OCI-LY7 (cell line): Measurements from ENCODE around the gene TTC33. TPM values are rescaled to one million over a fixed set of nuclear protein-coding genes. Genes with fewer than 3 reads are reported as not detected.
A peak's percentile ranks its signal among the peaks of the same experiment; 100 is the strongest.

Experiments
- BruUV-seq: library from RNA; stranded (reverse); fragments of 400-500 nt; replicated peaks from 2 replicates; lab custom pipeline; 2021; lab: Mats Ljungman, UMichigan
- CTCF ChIA-PET: fragments of 300-600 bp; sonication (Branson Sonifier 250); formaldehyde crosslinking; loops from one replicate; lab custom pipeline; 2022; ENCODE audit warnings: antibody characterized with exemption; ENCODE audit not compliant: unreplicated experiment; lab: Charles Lee
- POLR2A ChIA-PET: fragments of 300-600 bp; sonication (Branson Sonifier 250); formaldehyde crosslinking; loops from one replicate; lab custom pipeline; 2022; ENCODE audit warnings: antibody characterized with exemption; lab: Charles Lee
- DNase-seq: peaks from one replicate; pipeline ENCODE4 v3.0.0-alpha.2; 2015; ENCODE audit warnings: low spot score
- H2AFZ ChIP-seq: fragments of 200-600 bp; sonication (generic), shearing (Covaris generic); 2 replicates; pipeline ENCODE4 v1.6.1; 2014; ENCODE audit warnings: mild to moderate bottlenecking, antibody characterized with exemption, low read length, moderate library complexity
- H3K27ac ChIP-seq: fragments of 200-600 bp; sonication (generic); 2 replicates; pipeline ENCODE4 v1.5.1; 2014; ENCODE audit warnings: mixed run types, low read depth, mild to moderate bottlenecking, moderate library complexity, low read length, inconsistent platforms; ENCODE audit not compliant: poor library complexity, severe bottlenecking
- H3K36me3 ChIP-seq: fragments of 200-600 bp; sonication (generic); 2 replicates; pipeline ENCODE4 v1.6.1; 2014; ENCODE audit warnings: mild to moderate bottlenecking, antibody characterized with exemption, low read length, moderate library complexity, mixed read lengths; ENCODE audit not compliant: insufficient read depth
- H3K4me1 ChIP-seq: fragments of 200-600 bp; sonication (generic); 2 replicates; pipeline ENCODE4 v1.5.1; 2014; ENCODE audit warnings: mild to moderate bottlenecking, low read length; ENCODE audit not compliant: insufficient read depth, poor library complexity, severe bottlenecking
- H3K4me2 ChIP-seq: fragments of 200-600 bp; sonication (generic); 2 replicates; pipeline ENCODE4 v1.6.1; 2014; ENCODE audit warnings: mild to moderate bottlenecking, low read length
- H3K4me3 ChIP-seq: fragments of 200-600 bp; sonication (generic); 2 replicates; pipeline ENCODE4 v1.5.1; 2014; ENCODE audit warnings: mild to moderate bottlenecking, low read depth, low read length; ENCODE audit not compliant: poor library complexity, severe bottlenecking
- H3K79me2 ChIP-seq: fragments of 200-600 bp; sonication (generic); 2 replicates; pipeline ENCODE4 v1.6.1; 2016; ENCODE audit warnings: low read depth, mild to moderate bottlenecking, low read length, moderate library complexity, mixed read lengths; ENCODE audit not compliant: insufficient read depth
- H3K9me2 ChIP-seq: fragments of 200-600 bp; sonication (generic); 2 replicates; pipeline ENCODE4 v1.6.1; 2016; ENCODE audit warnings: mild to moderate bottlenecking, low read length, mixed read lengths; ENCODE audit not compliant: insufficient read depth
- H3K9me3 ChIP-seq: fragments of 200-600 bp; sonication (generic); 2 replicates; pipeline ENCODE4 v1.6.1; 2014; ENCODE audit warnings: mild to moderate bottlenecking, mixed run types, low read length, mixed read lengths
- H4K20me1 ChIP-seq: fragments of 200-600 bp; sonication (generic); 2 replicates; pipeline ENCODE4 v1.6.1; 2014; ENCODE audit warnings: mild to moderate bottlenecking, antibody characterized with exemption, low read length, moderate library complexity, mixed read lengths; ENCODE audit not compliant: insufficient read depth
- EZH2phosphoT487 ChIP-seq: fragments of 200-600 bp; sonication (generic); IDR thresholded peaks from 2 replicates; pipeline ENCODE4 v1.6.1; 2018; ENCODE audit warnings: low read depth, borderline replicate concordance, mild to moderate bottlenecking, mixed run types, antibody characterized with exemption, low read length, moderate library complexity, mixed read lengths
- intact Hi-C: fragments of 100-400 bp; cut with micrococcal nuclease; formaldehyde crosslinking; loops from one replicate; pipeline ENCODE4 v1.10.0; 2022; ENCODE audit not compliant: unreplicated experiment
- total RNA-seq, 2 experiments: library from RNA; depleted of rRNA in 1 of 2; stranded (reverse); fragments of >200 nt in 1 of 2; shearing (Covaris generic) in 1 of 2; gene quantifications; 2 replicates each; pipeline ENCODE4 v1.2.3, GENCODE V29; 2014 to 2022
- TF ChIP-seq, protein P1 (sequence below): fragments of 200-600 bp; sonication (generic); conservative IDR thresholded peaks from 2 replicates; pipeline ENCODE4 v1.5.1; 2014; ENCODE audit warnings: mild to moderate bottlenecking, antibody characterized with exemption, low read length, moderate library complexity, mixed read lengths

Gene TTC33
- total RNA-seq, 2 experiments from 2014 or later = 15.9 to 20.5 TPM

DNA sequence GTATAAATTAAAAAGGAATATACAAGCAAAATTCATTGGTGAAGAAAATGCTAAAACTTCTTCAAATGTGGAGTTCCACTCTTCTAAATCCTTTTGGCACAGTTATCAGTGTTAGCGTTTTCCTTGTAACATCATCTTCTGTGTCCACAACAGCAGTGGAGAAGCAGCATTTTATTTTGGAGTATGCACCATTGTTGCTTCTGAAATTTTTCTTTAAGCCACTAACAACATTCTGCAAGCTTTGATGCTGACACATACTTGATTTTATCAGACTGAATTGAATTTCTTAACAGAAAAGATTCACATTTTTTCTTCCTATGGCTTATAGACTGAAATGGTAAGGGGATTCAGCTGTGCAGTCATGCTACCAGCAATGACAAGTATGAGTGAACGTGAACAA is 136.8 kb downstream of the TTC33 start:
- intact Hi-C loops = no loop called here
- Histone ChIP-seq H2AFZ (no peak overlapping the region), H3K9me3 (no peaks in the 10 kb centered on the region), H3K4me1 (no peaks in the 10 kb centered on the region), H3K9me2 (no peaks in the 10 kb centered on the region), H3K36me3 (no peaks in the 10 kb centered on the region), H3K79me2 (no peaks in the 10 kb centered on the region), H3K4me3 (no peak overlapping the region), H3K4me2 (no peak overlapping the region), H3K27ac (no peak overlapping the region), H4K20me1 (no peaks in the 10 kb centered on the region)
- ChIA-PET CTCF (no interaction called here), POLR2A (interaction anchor here (0.7 to 1.3 kb wide), 2 partner anchors 10 to 209 kb away, joined by 3 to 7 read pairs; no protein-coding TSS in a partner anchor)
- TF ChIP-seq, protein P1, sequence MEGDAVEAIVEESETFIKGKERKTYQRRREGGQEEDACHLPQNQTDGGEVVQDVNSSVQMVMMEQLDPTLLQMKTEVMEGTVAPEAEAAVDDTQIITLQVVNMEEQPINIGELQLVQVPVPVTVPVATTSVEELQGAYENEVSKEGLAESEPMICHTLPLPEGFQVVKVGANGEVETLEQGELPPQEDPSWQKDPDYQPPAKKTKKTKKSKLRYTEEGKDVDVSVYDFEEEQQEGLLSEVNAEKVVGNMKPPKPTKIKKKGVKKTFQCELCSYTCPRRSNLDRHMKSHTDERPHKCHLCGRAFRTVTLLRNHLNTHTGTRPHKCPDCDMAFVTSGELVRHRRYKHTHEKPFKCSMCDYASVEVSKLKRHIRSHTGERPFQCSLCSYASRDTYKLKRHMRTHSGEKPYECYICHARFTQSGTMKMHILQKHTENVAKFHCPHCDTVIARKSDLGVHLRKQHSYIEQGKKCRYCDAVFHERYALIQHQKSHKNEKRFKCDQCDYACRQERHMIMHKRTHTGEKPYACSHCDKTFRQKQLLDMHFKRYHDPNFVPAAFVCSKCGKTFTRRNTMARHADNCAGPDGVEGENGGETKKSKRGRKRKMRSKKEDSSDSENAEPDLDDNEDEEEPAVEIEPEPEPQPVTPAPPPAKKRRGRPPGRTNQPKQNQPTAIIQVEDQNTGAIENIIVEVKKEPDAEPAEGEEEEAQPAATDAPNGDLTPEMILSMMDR = no peak
- TF ChIP-seq EZH2phosphoT487 = no peak
- DNase-seq = no peak
- BruUV-seq = no TSS peak

DNA sequence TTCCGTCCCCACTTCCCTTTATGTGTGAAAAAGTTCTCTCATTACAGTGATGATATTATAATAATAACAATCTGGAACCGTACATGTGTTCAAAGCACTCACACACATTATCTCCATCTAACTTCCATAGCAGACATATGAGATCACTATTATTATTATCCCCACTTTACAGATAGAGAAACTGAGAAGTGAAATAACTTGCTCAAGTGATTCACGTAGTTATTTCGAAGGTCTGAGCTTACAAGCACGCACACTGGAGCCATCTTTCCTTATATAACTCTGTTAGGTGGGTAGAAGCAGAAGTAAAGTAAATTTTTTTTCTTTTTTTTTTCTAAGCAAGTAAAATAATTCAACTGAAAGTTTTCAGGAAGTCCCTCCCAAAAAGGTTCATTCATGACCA is 139.0 kb downstream of the TTC33 start:
- Histone ChIP-seq H3K79me2 (no peaks in the 10 kb centered on the region), H3K4me1 (no peaks in the 10 kb centered on the region), H3K36me3 (no peaks in the 10 kb centered on the region), H4K20me1 (no peaks in the 10 kb centered on the region), H2AFZ (no peak overlapping the region), H3K9me3 (no peaks in the 10 kb centered on the region), H3K27ac (no peak overlapping the region), H3K9me2 (no peaks in the 10 kb centered on the region), H3K4me2 (no peak overlapping the region), H3K4me3 (no peak overlapping the region)
- POLR2A ChIA-PET = interaction anchor here (0.7 kb wide), 1 partner anchor 1165 kb away, joined by 4 read pairs; no protein-coding TSS in a partner anchor
- BruUV-seq = no TSS peak
- TF ChIP-seq, protein P1 = no peak
- TF ChIP-seq EZH2phosphoT487 = no peak
- intact Hi-C loops = no loop called here
- CTCF ChIA-PET = no interaction called here
- DNase-seq = no peak

DNA sequence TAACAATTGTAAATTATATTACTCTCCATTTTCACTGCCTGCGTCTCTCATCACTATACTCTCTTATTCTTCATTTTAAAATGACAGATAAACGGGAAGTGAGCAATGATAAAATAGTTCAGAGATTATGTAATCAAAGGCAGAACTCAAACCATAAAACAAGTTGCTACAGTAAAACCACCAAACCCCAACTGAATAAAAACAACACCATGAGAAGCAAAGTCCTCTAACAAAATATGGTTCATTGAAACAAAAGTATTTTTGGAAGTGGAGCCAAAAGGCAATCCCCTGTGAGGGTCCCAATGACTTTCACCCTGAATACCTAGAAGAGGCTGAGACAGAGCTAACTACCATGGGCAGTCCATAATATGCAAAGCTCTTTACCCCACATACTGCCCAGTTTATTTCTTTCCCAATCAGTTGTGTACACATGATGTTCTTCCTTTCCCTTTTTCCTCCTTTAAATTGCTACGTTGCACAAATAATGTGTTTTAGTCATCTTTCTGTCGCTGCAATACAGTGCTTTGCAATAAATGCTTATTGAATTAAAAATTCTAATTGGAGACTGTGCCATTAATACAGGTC is 140.1 kb downstream of the TTC33 start:
- H2AFZ ChIP-seq = peak overlapping the region; percentile 48
- H3K36me3 ChIP-seq = no peaks in the 10 kb centered on the region
- H3K27ac ChIP-seq = no peak overlapping the region
- no peak overlapping the region for H3K4me3 ChIP-seq
- H3K9me3 ChIP-seq = no peaks in the 10 kb centered on the region
- H4K20me1 ChIP-seq = no peaks in the 10 kb centered on the region
- no TSS peak for BruUV-seq
- no peaks in the 10 kb centered on the region for H3K4me1 ChIP-seq
- intact Hi-C loops = no loop called here
- ChIA-PET POLR2A (interaction anchor here (1.0 to 1.8 kb wide), 3 partner anchors 9 to 178 kb away, joined by 3 to 7 read pairs (median 4); no protein-coding TSS in a partner anchor), CTCF (no interaction called here)
- H3K4me2 ChIP-seq = no peak overlapping the region
- no peak for DNase-seq
- no peaks in the 10 kb centered on the region for H3K79me2 ChIP-seq
- H3K9me2 ChIP-seq = no peaks in the 10 kb centered on the region
- TF ChIP-seq EZH2phosphoT487 = no peak
- TF ChIP-seq, protein P1 = no peak
